Measurements from ENCODE around the gene MBNL2.

Gene MBNL2

GRCh38 chr13:97235549-97236231 lies 13.6 kb downstream of the MBNL2 start:
- no peak overlapping the region for H3K4me2 ChIP-seq (ENCODE audit: low read length)
- no peak overlapping the region for H3K27ac ChIP-seq (ENCODE audit: low read depth, low read length)
- no peaks in the 10 kb centered on the region for H3K9me3 ChIP-seq (ENCODE audit: control insufficient read depth, insufficient read depth, low read length)
- H3K27me3 ChIP-seq (ENCODE audit: control insufficient read depth, low read length), result no peaks in the 10 kb centered on the region
- no peak for TF ChIP-seq EZH2phosphoT487 (IDR thresholded peaks at IDR 0.05; ENCODE audit: borderline replicate concordance, low read length)
- peaks cover 33% of the 10 kb centered on the region for H3K79me2 ChIP-seq (ENCODE audit: control insufficient read depth, low read length)
- H3K4me1 ChIP-seq (ENCODE audit: control insufficient read depth, low read length), result no peaks in the 10 kb centered on the region
- no peaks in the 10 kb centered on the region for H4K20me1 ChIP-seq (ENCODE audit: control insufficient read depth, insufficient read depth, low read depth, low read length)
- H3K9me2 ChIP-seq (replicated peaks; ENCODE audit: control insufficient read depth, low read length), result no peaks in the 10 kb centered on the region
- H3F3A ChIP-seq (ENCODE audit: control insufficient read depth, insufficient read depth), result no peaks in the 10 kb centered on the region
- H3K36me3 ChIP-seq (ENCODE audit: control insufficient read depth, low read length), result no peaks in the 10 kb centered on the region
- no peak overlapping the region for H3K4me3 ChIP-seq (ENCODE audit: low read length)

- Histone ChIP-seq H3K4me3 (ENCODE audit: low read length) (no peak overlapping the region), H3K36me3 (ENCODE audit: control insufficient read depth, low read length) (no peaks in the 10 kb centered on the region), H3K4me1 (ENCODE audit: control insufficient read depth, low read length) (no peaks in the 10 kb centered on the region), H3K9me2 (replicated peaks; ENCODE audit: control insufficient read depth, low read length) (no peaks in the 10 kb centered on the region), H3K9me3 (ENCODE audit: control insufficient read depth, insufficient read depth, low read length) (no peaks in the 10 kb centered on the region), H3K27me3 (ENCODE audit: control insufficient read depth, low read length) (no peaks in the 10 kb centered on the region), H3K79me2 (ENCODE audit: control insufficient read depth, low read length) (peaks cover 25% of the 10 kb centered on the region), H3K4me2 (ENCODE audit: low read length) (no peak overlapping the region), H3K27ac (ENCODE audit: low read depth, low read length) (no peak overlapping the region), H3F3A (ENCODE audit: control insufficient read depth, insufficient read depth) (no peaks in the 10 kb centered on the region), H4K20me1 (ENCODE audit: control insufficient read depth, insufficient read depth, low read depth, low read length) (no peaks in the 10 kb centered on the region)
- no peak for TF ChIP-seq EZH2phosphoT487 (IDR thresholded peaks at IDR 0.05; ENCODE audit: borderline replicate concordance, low read length)
- no peak for TF ChIP-seq CTCF (IDR thresholded peaks at IDR 0.05; ENCODE audit: low read depth, low read length, poor library complexity, severe bottlenecking)
Observed at GRCh38 chr13:97237388-97237787, 15.3 kb downstream of the MBNL2 start.

- no peak overlapping the region for H3K4me2 ChIP-seq (ENCODE audit: low read length)
- no peak overlapping the region for H3K4me3 ChIP-seq (ENCODE audit: low read length)
- TF ChIP-seq CTCF (IDR thresholded peaks at IDR 0.05; ENCODE audit: low read depth, low read length, poor library complexity, severe bottlenecking) (no peak), EZH2phosphoT487 (IDR thresholded peaks at IDR 0.05; ENCODE audit: borderline replicate concordance, low read length) (no peak)
- H4K20me1 ChIP-seq (ENCODE audit: control insufficient read depth, insufficient read depth, low read depth, low read length), result no peaks in the 10 kb centered on the region
- H3K9me3 ChIP-seq (ENCODE audit: control insufficient read depth, insufficient read depth, low read length), result no peaks in the 10 kb centered on the region
- H3K27ac ChIP-seq (ENCODE audit: low read depth, low read length), result no peak overlapping the region
- H3F3A ChIP-seq (ENCODE audit: control insufficient read depth, insufficient read depth), result no peaks in the 10 kb centered on the region
- no peaks in the 10 kb centered on the region for H3K4me1 ChIP-seq (ENCODE audit: control insufficient read depth, low read length)
- no peaks in the 10 kb centered on the region for H3K27me3 ChIP-seq (ENCODE audit: control insufficient read depth, low read length)
- H3K79me2 ChIP-seq (ENCODE audit: control insufficient read depth, low read length), result peaks cover 19% of the 10 kb centered on the region
- no peaks in the 10 kb centered on the region for H3K36me3 ChIP-seq (ENCODE audit: control insufficient read depth, low read length)
- no peaks in the 10 kb centered on the region for H3K9me2 ChIP-seq (replicated peaks; ENCODE audit: control insufficient read depth, low read length)
Observed at GRCh38 chr13:97238432-97238831, 16.3 kb downstream of the MBNL2 start.

- Histone ChIP-seq H3K4me1 (ENCODE audit: control insufficient read depth, low read length) (no peaks in the 10 kb centered on the region), H3K9me3 (ENCODE audit: control insufficient read depth, insufficient read depth, low read length) (no peaks in the 10 kb centered on the region), H3F3A (ENCODE audit: control insufficient read depth, insufficient read depth) (no peaks in the 10 kb centered on the region), H3K9me2 (replicated peaks; ENCODE audit: control insufficient read depth, low read length) (no peaks in the 10 kb centered on the region), H3K4me2 (ENCODE audit: low read length) (no peak overlapping the region), H3K27me3 (ENCODE audit: control insufficient read depth, low read length) (no peaks in the 10 kb centered on the region), H3K27ac (ENCODE audit: low read depth, low read length) (no peak overlapping the region), H3K4me3 (ENCODE audit: low read length) (no peak overlapping the region), H3K36me3 (ENCODE audit: control insufficient read depth, low read length) (no peaks in the 10 kb centered on the region), H4K20me1 (ENCODE audit: control insufficient read depth, insufficient read depth, low read depth, low read length) (no peaks in the 10 kb centered on the region), H3K79me2 (ENCODE audit: control insufficient read depth, low read length) (peaks cover 15% of the 10 kb centered on the region)
- no peak for TF ChIP-seq EZH2phosphoT487 (IDR thresholded peaks at IDR 0.05; ENCODE audit: borderline replicate concordance, low read length)
- no peak for TF ChIP-seq CTCF (IDR thresholded peaks at IDR 0.05; ENCODE audit: low read depth, low read length, poor library complexity, severe bottlenecking)
Observed at GRCh38 chr13:97238883-97239282, 16.8 kb downstream of the MBNL2 start.

All from DOHH2 (cell line).